ENCODE results near the gene RPS28. TPM values are rescaled to one million over a fixed set of nuclear protein-coding genes. Genes with fewer than 3 reads are reported as not detected.
"Not testable (repeated sequence)": the region's sequence is repeated elsewhere in the genome, so short reads cannot be mapped to it uniquely, and the experiment has no call there.

The RPS28 gene
- total RNA-seq, 2 experiments from 2014 or later: 3,333 to 3,342 TPM

GRCh38 chr19:8352134-8352827, 31.0 kb downstream of the RPS28 start:
- ChIA-PET POLR2A (no interaction called here), CTCF (interaction anchor here (0.6 kb wide), 1 partner anchor 8 kb away, joined by 3 read pairs; no protein-coding TSS in a partner anchor)
- ATAC-seq (ENCODE audit: poor library complexity) (no peak), DNase-seq (no peak)
- intact Hi-C loops (cut with DNase I, micrococcal nuclease): loop anchor here in 1 of 2 experiments (10.0 kb wide), 2 partner anchors 233 to 723 kb away; no protein-coding TSS in a partner anchor
- Histone ChIP-seq H3K36me3 (ENCODE audit: insufficient read depth, low read length) (no peaks in the 10 kb centered on the region), H3K4me1 (ENCODE audit: insufficient read depth, low read length) (peaks cover 6% of the 10 kb centered on the region), H3K27me3 (ENCODE audit: control insufficient read depth in 1 of 2, insufficient read depth in 2 of 2, low read length in 2 of 2) (peaks cover 2 to 14% of the 10 kb centered on the region in 2 experiments), H3K4me3 (ENCODE audit: low read length) (no peak overlapping the region), H3K27ac (ENCODE audit: low read depth in 1 of 2, low read length in 2 of 2) (no peak overlapping the region), H3K9me3 (ENCODE audit: control insufficient read depth in 1 of 2, insufficient read depth in 1 of 2, low read length in 2 of 2) (no peaks in the 10 kb centered on the region)
- no peak for TF ChIP-seq CTCF (IDR thresholded peaks at IDR 0.05)
- H3K4me3 Mint-ChIP-seq: no peak overlapping the region
- H3K4me1 Mint-ChIP-seq (ENCODE audit: low read depth): peaks cover 4% of the 10 kb centered on the region
- H3K27me3 Mint-ChIP-seq: peaks cover 26% of the 10 kb centered on the region
- H3K27ac Mint-ChIP-seq: no peak overlapping the region
- no peaks in the 10 kb centered on the region for H3K9me3 Mint-ChIP-seq
- no peaks in the 10 kb centered on the region for H3K36me3 Mint-ChIP-seq (ENCODE audit: low read depth)

- H3K4me3 ChIP-seq (ENCODE audit: low read length); H3K9me3 Mint-ChIP-seq; H3K4me1 ChIP-seq (ENCODE audit: insufficient read depth, low read length); H3K4me3 Mint-ChIP-seq; ATAC-seq (ENCODE audit: poor library complexity); H3K27ac Mint-ChIP-seq; H3K4me1 Mint-ChIP-seq (ENCODE audit: low read depth); H3K27ac ChIP-seq (ENCODE audit: low read depth in 1 of 2, low read length in 2 of 2); DNase-seq; H3K36me3 Mint-ChIP-seq (ENCODE audit: low read depth); H3K9me3 ChIP-seq (ENCODE audit: control insufficient read depth in 1 of 2, insufficient read depth in 1 of 2, low read length in 2 of 2); H3K36me3 ChIP-seq (ENCODE audit: insufficient read depth, low read length): not testable (repeated sequence)
- H3K27me3 ChIP-seq (ENCODE audit: control insufficient read depth in 1 of 2, insufficient read depth in 2 of 2, low read length in 2 of 2): peaks cover 2 to 14% of the 10 kb centered on the region in 2 experiments
- ChIA-PET POLR2A (interaction anchor here (1.5 kb wide), 1 partner anchor 60 kb away, joined by 5 read pairs; the partner anchor contains the start of gene MARCHF2), CTCF (interaction anchor here (0.6 to 1.6 kb wide), 2 partner anchors 9 to 61 kb away, joined by 3 to 6 read pairs; partner anchors contain the start of gene MARCHF2)
- H3K27me3 Mint-ChIP-seq: peaks cover 26% of the 10 kb centered on the region
- intact Hi-C loops (cut with DNase I, micrococcal nuclease): loop anchor here in 1 of 2 experiments (10.0 kb wide), 2 partner anchors 232 to 722 kb away; no protein-coding TSS in a partner anchor
These were observed 31.5 kb downstream of the RPS28 start for GRCh38 chr19:8352845-8353244.

- Histone ChIP-seq H3K27me3 (ENCODE audit: control insufficient read depth in 1 of 2, insufficient read depth in 2 of 2, low read length in 2 of 2) (peaks cover 5 to 14% of the 10 kb centered on the region in 2 experiments), H3K4me1 (ENCODE audit: insufficient read depth, low read length) (peaks cover 6% of the 10 kb centered on the region), H3K9me3 (ENCODE audit: control insufficient read depth in 1 of 2, insufficient read depth in 1 of 2, low read length in 2 of 2) (no peaks in the 10 kb centered on the region), H3K36me3 (ENCODE audit: insufficient read depth, low read length) (no peaks in the 10 kb centered on the region), H3K27ac (ENCODE audit: low read depth in 1 of 2, low read length in 2 of 2) (no peak overlapping the region), H3K4me3 (ENCODE audit: low read length) (no peak overlapping the region)
- Mint-ChIP-seq H3K27ac (no peak overlapping the region), H3K27me3 (peaks cover 14% of the 10 kb centered on the region), H3K9me3 (no peaks in the 10 kb centered on the region), H3K4me1 (ENCODE audit: low read depth) (peaks cover 4% of the 10 kb centered on the region), H3K36me3 (ENCODE audit: low read depth) (no peaks in the 10 kb centered on the region), H3K4me3 (no peak overlapping the region)
- DNase-seq (no peak), ATAC-seq (ENCODE audit: poor library complexity) (no peak)
- intact Hi-C loops (cut with DNase I, micrococcal nuclease): loop anchor here (1.0 to 10.0 kb wide), 5 partner anchors 150 to 719 kb away; no protein-coding TSS in a partner anchor
- no peak for TF ChIP-seq CTCF (IDR thresholded peaks at IDR 0.05)
- POLR2A ChIA-PET: no interaction called here
- CTCF ChIA-PET: interaction anchor here (1.4 kb wide), 1 partner anchor 150 kb away, joined by 3 read pairs; no protein-coding TSS in a partner anchor
These were observed 34.5 kb downstream of the RPS28 start for GRCh38 chr19:8355631-8356402.
